WTC11 (cell line): Measurements from ENCODE around the gene AFF3.

Source experiments
- E2F1 ChIP-seq: sonication (generic); formaldehyde crosslinking; IDR thresholded peaks from 2 replicates; pipeline ENCODE4 v1.8.0; 2022; ENCODE audit warnings: mild to moderate bottlenecking, missing genetic modification reagents
- GABPB1 ChIP-seq: sonication (generic); formaldehyde crosslinking; IDR thresholded peaks from 2 replicates; pipeline ENCODE4 v1.8.1; 2023; ENCODE audit warnings: mild to moderate bottlenecking, missing genetic modification reagents
- NR1H2 ChIP-seq: sonication (generic); formaldehyde crosslinking; IDR thresholded peaks from 2 replicates; pipeline ENCODE4 v1.9.0; 2021; ENCODE audit warnings: mild to moderate bottlenecking, moderate library complexity, missing genetic modification reagents
- SP1 ChIP-seq: sonication (generic); formaldehyde crosslinking; conservative IDR thresholded peaks from 2 replicates; pipeline ENCODE4 v1.8.1; 2022; ENCODE audit warnings: missing genetic modification reagents
- USF2 ChIP-seq: sonication (generic); formaldehyde crosslinking; IDR thresholded peaks from 2 replicates; pipeline ENCODE4 v1.8.1; 2023; ENCODE audit warnings: mild to moderate bottlenecking, missing genetic modification reagents, moderate library complexity
- ZNF232 ChIP-seq: sonication (generic); formaldehyde crosslinking; IDR thresholded peaks from 2 replicates; pipeline ENCODE4 v1.8.0; 2022; ENCODE audit warnings: mild to moderate bottlenecking, missing genetic modification reagents
- ZNF416 ChIP-seq: fragments of 250-450 bp; sonication (Bioruptor Pico); IDR thresholded peaks from 2 replicates; pipeline ENCODE4 v1.9.0; 2021; ENCODE audit warnings: mild to moderate bottlenecking, inconsistent platforms
- TF ChIP-seq, protein P1 (sequence below): fragments of 200-600 bp; IDR thresholded peaks from 2 replicates; pipeline ENCODE4 v1.8.0; 2022; ENCODE audit warnings: antibody characterized with exemption
- TF ChIP-seq, protein P2 (sequence below): sonication (generic); formaldehyde crosslinking; IDR thresholded peaks from 2 replicates; pipeline ENCODE4 v1.8.0; 2022; ENCODE audit warnings: mild to moderate bottlenecking, missing genetic modification reagents
- TF ChIP-seq, protein P3 (sequence below): sonication (generic); formaldehyde crosslinking; IDR thresholded peaks from 2 replicates; pipeline ENCODE4 v1.8.0; 2022; ENCODE audit warnings: mild to moderate bottlenecking, missing genetic modification reagents
- TF ChIP-seq, protein P4 (sequence below): sonication (generic); formaldehyde crosslinking; IDR thresholded peaks from 2 replicates; pipeline ENCODE4 v1.8.1; 2023; ENCODE audit warnings: mild to moderate bottlenecking, missing genetic modification reagents
- TF ChIP-seq, protein P5 (sequence below): sonication (generic); formaldehyde crosslinking; conservative IDR thresholded peaks from 2 replicates; pipeline ENCODE4 v1.8.1; 2022; ENCODE audit warnings: mild to moderate bottlenecking, missing genetic modification reagents

DNA sequence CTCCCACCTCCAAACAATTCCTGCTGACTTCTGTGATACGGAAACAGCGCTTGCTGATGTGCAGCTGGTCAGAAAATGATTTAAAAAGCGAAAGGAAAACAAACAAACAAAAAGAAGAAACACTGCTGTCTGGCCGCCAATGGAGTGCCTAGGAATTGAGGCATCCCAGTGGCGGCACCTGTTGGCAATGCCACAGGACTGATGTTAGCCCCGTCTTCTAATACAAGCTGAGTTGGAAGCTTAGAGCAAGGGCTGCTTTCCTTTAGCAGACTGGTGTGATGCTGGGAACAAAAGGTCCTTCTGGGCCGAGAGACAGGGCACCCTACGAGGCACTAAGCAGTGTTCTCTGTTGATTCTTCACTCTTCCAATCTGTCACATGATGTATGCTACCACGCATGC, 489.0 kb downstream of the AFF3 start:
- TF ChIP-seq, protein P1, sequence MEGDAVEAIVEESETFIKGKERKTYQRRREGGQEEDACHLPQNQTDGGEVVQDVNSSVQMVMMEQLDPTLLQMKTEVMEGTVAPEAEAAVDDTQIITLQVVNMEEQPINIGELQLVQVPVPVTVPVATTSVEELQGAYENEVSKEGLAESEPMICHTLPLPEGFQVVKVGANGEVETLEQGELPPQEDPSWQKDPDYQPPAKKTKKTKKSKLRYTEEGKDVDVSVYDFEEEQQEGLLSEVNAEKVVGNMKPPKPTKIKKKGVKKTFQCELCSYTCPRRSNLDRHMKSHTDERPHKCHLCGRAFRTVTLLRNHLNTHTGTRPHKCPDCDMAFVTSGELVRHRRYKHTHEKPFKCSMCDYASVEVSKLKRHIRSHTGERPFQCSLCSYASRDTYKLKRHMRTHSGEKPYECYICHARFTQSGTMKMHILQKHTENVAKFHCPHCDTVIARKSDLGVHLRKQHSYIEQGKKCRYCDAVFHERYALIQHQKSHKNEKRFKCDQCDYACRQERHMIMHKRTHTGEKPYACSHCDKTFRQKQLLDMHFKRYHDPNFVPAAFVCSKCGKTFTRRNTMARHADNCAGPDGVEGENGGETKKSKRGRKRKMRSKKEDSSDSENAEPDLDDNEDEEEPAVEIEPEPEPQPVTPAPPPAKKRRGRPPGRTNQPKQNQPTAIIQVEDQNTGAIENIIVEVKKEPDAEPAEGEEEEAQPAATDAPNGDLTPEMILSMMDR = no peak
- TF ChIP-seq, protein P2, sequence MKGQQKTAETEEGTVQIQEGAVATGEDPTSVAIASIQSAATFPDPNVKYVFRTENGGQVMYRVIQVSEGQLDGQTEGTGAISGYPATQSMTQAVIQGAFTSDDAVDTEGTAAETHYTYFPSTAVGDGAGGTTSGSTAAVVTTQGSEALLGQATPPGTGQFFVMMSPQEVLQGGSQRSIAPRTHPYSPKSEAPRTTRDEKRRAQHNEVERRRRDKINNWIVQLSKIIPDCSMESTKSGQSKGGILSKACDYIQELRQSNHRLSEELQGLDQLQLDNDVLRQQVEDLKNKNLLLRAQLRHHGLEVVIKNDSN (CRISPR knock-in tag) = no peak
- TF ChIP-seq, protein P3, sequence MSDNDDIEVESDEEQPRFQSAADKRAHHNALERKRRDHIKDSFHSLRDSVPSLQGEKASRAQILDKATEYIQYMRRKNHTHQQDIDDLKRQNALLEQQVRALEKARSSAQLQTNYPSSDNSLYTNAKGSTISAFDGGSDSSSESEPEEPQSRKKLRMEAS = no peak
- TF ChIP-seq, protein P4, sequence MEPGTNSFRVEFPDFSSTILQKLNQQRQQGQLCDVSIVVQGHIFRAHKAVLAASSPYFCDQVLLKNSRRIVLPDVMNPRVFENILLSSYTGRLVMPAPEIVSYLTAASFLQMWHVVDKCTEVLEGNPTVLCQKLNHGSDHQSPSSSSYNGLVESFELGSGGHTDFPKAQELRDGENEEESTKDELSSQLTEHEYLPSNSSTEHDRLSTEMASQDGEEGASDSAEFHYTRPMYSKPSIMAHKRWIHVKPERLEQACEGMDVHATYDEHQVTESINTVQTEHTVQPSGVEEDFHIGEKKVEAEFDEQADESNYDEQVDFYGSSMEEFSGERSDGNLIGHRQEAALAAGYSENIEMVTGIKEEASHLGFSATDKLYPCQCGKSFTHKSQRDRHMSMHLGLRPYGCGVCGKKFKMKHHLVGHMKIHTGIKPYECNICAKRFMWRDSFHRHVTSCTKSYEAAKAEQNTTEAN (CRISPR knock-in tag) = no peak
- TF ChIP-seq SP1 (CRISPR knock-in tag) (no peak), ZNF232 (CRISPR knock-in tag) (no peak), NR1H2 (CRISPR knock-in tag) (no peak), GABPB1 (no peak), ZNF416 (no peak), USF2 (CRISPR knock-in tag) (no peak), E2F1 (CRISPR knock-in tag) (no peak)
- TF ChIP-seq, protein P5, sequence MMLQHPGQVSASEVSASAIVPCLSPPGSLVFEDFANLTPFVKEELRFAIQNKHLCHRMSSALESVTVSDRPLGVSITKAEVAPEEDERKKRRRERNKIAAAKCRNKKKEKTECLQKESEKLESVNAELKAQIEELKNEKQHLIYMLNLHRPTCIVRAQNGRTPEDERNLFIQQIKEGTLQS (CRISPR knock-in tag) = no peak
